AG09309 (cell line): ENCODE results near the gene TRAM2.

Experiments used
- DNase-seq: peaks from one replicate; pipeline ENCODE4 v3.0.0-alpha.2; 2010; ENCODE audit warnings: low read depth
- H3K4me3 ChIP-seq: 2 replicates; pipeline ENCODE4 v1.5.1; 2011; ENCODE audit warnings: mild to moderate bottlenecking, low read depth, low read length, moderate library complexity; ENCODE audit not compliant: control insufficient read depth
- CTCF ChIP-seq: IDR thresholded peaks from 2 replicates; pipeline ENCODE4 v1.5.1; 2011; ENCODE audit warnings: mild to moderate bottlenecking, low read depth, low read length, inconsistent platforms; ENCODE audit not compliant: insufficient read depth, control insufficient read depth; ENCODE audit errors: missing control alignments

TRAM2 gene

GRCh38 chr6:52500238-52501129 lies 76.4 kb downstream of the TRAM2 start:
- no peak overlapping the region for H3K4me3 ChIP-seq
- TF ChIP-seq CTCF = no peak
- no peak for DNase-seq

GRCh38 chr6:52499681-52500236 lies 77.1 kb downstream of the TRAM2 start:
- TF ChIP-seq CTCF = no peak
- no peak for DNase-seq
- H3K4me3 ChIP-seq = no peak overlapping the region

GRCh38 chr6:52499026-52499425 lies 77.8 kb downstream of the TRAM2 start:
- H3K4me3 ChIP-seq = no peak overlapping the region
- no peak for TF ChIP-seq CTCF
- no peak for DNase-seq

GRCh38 chr6:52498538-52499017 lies 78.3 kb downstream of the TRAM2 start:
- no peak for DNase-seq
- no peak for TF ChIP-seq CTCF
- no peak overlapping the region for H3K4me3 ChIP-seq

GRCh38 chr6:52497652-52498408 lies 79.0 kb downstream of the TRAM2 start:
- H3K4me3 ChIP-seq = no peak overlapping the region
- no peak for TF ChIP-seq CTCF
- DNase-seq = no peak

GRCh38 chr6:52496631-52497030 lies 80.2 kb downstream of the TRAM2 start:
- no peak for TF ChIP-seq CTCF
- H3K4me3 ChIP-seq = no peak overlapping the region
- DNase-seq = no peak
